MCF 10A (cell line): ENCODE data around the gene PARP12. TPM values are rescaled to one million over a fixed set of nuclear protein-coding genes. Genes with fewer than 3 reads are reported as not detected.
A peak's percentile ranks its signal among the peaks of the same experiment; 100 is the strongest.

Experiments
- BruUV-seq: library from RNA; stranded (reverse); fragments of 400-500 nt; replicated peaks from 2 replicates; lab custom pipeline; 2021; lab: Mats Ljungman, UMichigan
- CTCF ChIA-PET: fragments of 300-600 bp; sonication (Branson Sonifier 250); formaldehyde crosslinking; extraction: SDS; loops from one replicate; lab custom pipeline; 2021; ENCODE audit warnings: antibody characterized with exemption, inconsistent platforms; lab: Yijun Ruan, JAX
- POLR2A ChIA-PET: fragments of 300-600, 350-650 bp; sonication (Branson Sonifier 250); formaldehyde crosslinking; extraction: SDS; loops from one replicate; lab custom pipeline; 2020; ENCODE audit warnings: antibody characterized with exemption, inconsistent platforms; lab: Yijun Ruan, JAX
- DNase-seq: peaks from one replicate; pipeline ENCODE4 v3.0.0-alpha.2; 2018; ENCODE audit not compliant: unreplicated experiment
- H3K27ac Mint-ChIP-seq: one replicate; pipeline ENCODE4 v1.8.0; 2022; ENCODE audit warnings: mild to moderate bottlenecking, low read depth, mixed read lengths; ENCODE audit not compliant: unreplicated experiment
- H3K27me3 Mint-ChIP-seq: one replicate; pipeline ENCODE4 v1.8.0; 2022; ENCODE audit warnings: mixed read lengths; ENCODE audit not compliant: insufficient read depth, unreplicated experiment
- H3K36me3 Mint-ChIP-seq: one replicate; pipeline ENCODE4 v1.8.0; 2022; ENCODE audit warnings: mild to moderate bottlenecking, moderate library complexity, mixed read lengths; ENCODE audit not compliant: insufficient read depth, unreplicated experiment
- H3K4me1 Mint-ChIP-seq: one replicate; pipeline ENCODE4 v1.8.0; 2022; ENCODE audit warnings: mixed read lengths; ENCODE audit not compliant: insufficient read depth, unreplicated experiment
- H3K4me3 Mint-ChIP-seq: one replicate; pipeline ENCODE4 v1.8.0; 2022; ENCODE audit warnings: mild to moderate bottlenecking, moderate library complexity, mixed read lengths; ENCODE audit not compliant: unreplicated experiment
- H3K9me3 Mint-ChIP-seq: one replicate; pipeline ENCODE4 v1.8.0; 2022; ENCODE audit warnings: mixed read lengths; ENCODE audit not compliant: unreplicated experiment
- CTCF ChIP-seq: fragments of 200-600 bp; IDR thresholded peaks from one replicate; pipeline ENCODE4 v1.8.0; 2022; ENCODE audit warnings: antibody characterized with exemption, mild to moderate bottlenecking; ENCODE audit not compliant: unreplicated experiment
- intact Hi-C: fragments of 100-400 bp; cut with micrococcal nuclease; formaldehyde crosslinking; loops from 2 replicates; pipeline ENCODE4 v1.14.1; 2022
- total RNA-seq: library from RNA; stranded (reverse); gene quantifications from 2 replicates; pipeline ENCODE4 v1.2.3, GENCODE V29; 2022

PARP12 gene
- total RNA-seq, 1 experiment from 2014 or later: 35.0 TPM

DNA sequence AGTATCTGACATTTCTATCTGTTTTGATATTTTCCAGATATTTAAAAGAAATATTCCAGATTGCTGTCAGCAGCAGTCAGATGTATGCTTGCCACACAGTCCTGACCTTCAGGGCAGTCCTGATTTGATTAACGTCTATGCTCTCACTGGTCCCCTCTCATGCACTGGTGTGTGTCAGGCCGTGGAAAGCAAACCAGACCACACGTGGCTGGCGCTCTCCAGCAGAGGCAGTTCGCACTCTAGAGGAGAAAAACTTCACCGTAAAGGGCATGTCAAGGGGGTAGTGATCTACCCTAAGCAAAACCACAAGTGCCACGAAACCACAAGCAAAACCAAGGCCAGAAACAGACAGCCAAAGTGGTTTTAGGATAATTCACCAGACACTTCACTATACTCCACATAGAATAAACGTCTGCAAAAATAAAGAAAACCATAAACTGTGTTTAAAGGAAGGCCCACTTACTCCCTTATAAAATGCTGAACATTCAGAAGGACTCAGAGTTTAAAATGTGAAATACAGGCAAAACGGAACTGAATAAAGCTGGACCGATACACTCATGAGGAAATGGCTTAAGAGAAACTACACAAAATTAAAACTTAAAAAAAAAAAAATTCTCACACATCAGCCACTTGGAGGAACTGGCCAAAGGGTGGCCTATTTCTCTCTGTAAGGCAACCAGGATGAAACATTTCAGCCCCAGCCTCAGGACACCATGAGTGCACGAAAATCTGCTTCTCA is 26.4 kb downstream of the PARP12 start:
- BruUV-seq: no TSS peak
- POLR2A ChIA-PET: no interaction called here
- H3K9me3 Mint-ChIP-seq: no peaks in the 10 kb centered on the region

DNA sequence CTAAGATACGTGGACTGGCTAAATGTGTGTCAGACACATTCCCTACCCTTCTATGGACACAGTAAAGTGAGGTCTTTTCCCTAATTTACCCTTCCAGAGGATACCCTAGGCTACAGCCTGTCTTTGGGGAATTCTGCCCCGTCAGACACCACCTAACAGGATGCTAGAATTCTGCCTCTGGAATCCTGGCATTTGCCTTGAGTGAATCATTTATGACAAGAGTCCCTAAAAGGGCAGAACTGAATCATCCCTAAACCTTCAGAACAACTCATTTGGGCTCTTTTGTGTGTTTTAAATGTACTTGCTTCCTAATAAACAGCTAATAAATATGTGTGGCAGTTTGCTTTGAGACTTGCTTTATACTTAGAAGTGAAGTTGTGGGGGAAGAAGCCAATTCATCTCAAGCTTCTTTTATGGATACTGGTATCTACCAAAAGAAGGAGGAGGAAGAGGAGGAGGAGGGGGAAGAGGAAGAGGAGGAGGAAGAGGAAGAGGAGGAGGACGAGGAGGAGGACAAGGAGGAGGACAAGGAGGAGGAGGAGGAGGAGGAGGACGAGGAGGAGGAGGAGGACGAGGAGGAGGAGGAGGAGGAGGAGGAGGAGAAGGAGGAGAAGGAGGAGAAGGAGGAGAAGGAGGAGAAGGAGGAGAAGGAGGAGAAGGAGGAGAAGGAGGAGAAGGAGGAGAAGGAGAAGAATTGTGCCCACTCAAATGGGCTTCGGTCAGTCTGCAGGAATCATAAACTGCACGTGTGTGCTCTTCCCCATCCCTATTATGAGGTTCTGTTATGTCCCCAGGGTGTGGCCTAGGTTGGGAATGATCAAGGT is 27.1 kb downstream of the PARP12 start:
- BruUV-seq: no TSS peak
- Mint-ChIP-seq H3K27ac (peak overlapping the region; percentile 82), H3K36me3 (peaks cover 25% of the 10 kb centered on the region), H3K27me3 (no peaks in the 10 kb centered on the region), H3K9me3 (no peaks in the 10 kb centered on the region), H3K4me1 (peaks cover 17% of the 10 kb centered on the region), H3K4me3 (no peak overlapping the region)
- intact Hi-C loops: no loop called here
- DNase-seq: peak; percentile 54
- POLR2A ChIA-PET: interaction anchor here (0.6 to 1.1 kb wide), 3 partner anchors 22 to 981 kb away, joined by 3 to 7 read pairs (median 3); no protein-coding TSS in a partner anchor
- no peak for TF ChIP-seq CTCF
- CTCF ChIA-PET: interaction anchor here (0.6 to 0.7 kb wide), 3 partner anchors 133 to 744 kb away, joined by 3 read pairs; no protein-coding TSS in a partner anchor

More for the DNA sequence above, 26.4 kb downstream of the PARP12 start:
- CTCF ChIA-PET: no interaction called here
- H3K36me3 Mint-ChIP-seq: peaks cover 19% of the 10 kb centered on the region
- H3K27ac Mint-ChIP-seq: no peak overlapping the region
- no peak for TF ChIP-seq CTCF
- peaks cover 19% of the 10 kb centered on the region for H3K4me1 Mint-ChIP-seq
- no peaks in the 10 kb centered on the region for H3K27me3 Mint-ChIP-seq
- H3K4me3 Mint-ChIP-seq: no peak overlapping the region
- DNase-seq: no peak
- intact Hi-C loops: no loop called here

- Mint-ChIP-seq H3K9me3 (no peaks in the 10 kb centered on the region), H3K36me3 (peaks cover 21% of the 10 kb centered on the region), H3K27ac (no peak overlapping the region), H3K27me3 (no peaks in the 10 kb centered on the region), H3K4me1 (peaks cover 17% of the 10 kb centered on the region), H3K4me3 (no peak overlapping the region)
- DNase-seq: no peak
- CTCF ChIA-PET: interaction anchor here (1.0 kb wide), 1 partner anchor 534 kb away, joined by 4 read pairs; no protein-coding TSS in a partner anchor
- POLR2A ChIA-PET: interaction anchor here (0.7 to 1.8 kb wide), 6 partner anchors 10 to 156 kb away, joined by 3 to 7 read pairs (median 4); partner anchors contain the start of genes KDM7A and PARP12
- intact Hi-C loops: no loop called here
- TF ChIP-seq CTCF: no peak
- BruUV-seq: no TSS peak
These were observed 28.3 kb downstream of the PARP12 start for GRCh38 chr7:140034421-140034820.
